ENCODE data around the gene SEC31A.

The SEC31A gene

GRCh38 chr4:82900066-82900410, 9.1 kb upstream of the SEC31A start:
- TF ChIP-seq CTCF (conservative IDR thresholded peaks at IDR 0.05), result no peak
- peak overlapping the region; percentile 91 for H3K27ac ChIP-seq

GRCh38 chr4:82899374-82900065, 8.6 kb upstream of the SEC31A start:
- H3K27ac ChIP-seq, result peak overlapping the region; percentile 91
- no peak for TF ChIP-seq CTCF (conservative IDR thresholded peaks at IDR 0.05)

GRCh38 chr4:82898322-82899243, 7.6 kb upstream of the SEC31A start:
- TF ChIP-seq CTCF (conservative IDR thresholded peaks at IDR 0.05), result peak; percentile 83
- peak overlapping the region; percentile 91 for H3K27ac ChIP-seq

- TF ChIP-seq CTCF (conservative IDR thresholded peaks at IDR 0.05), result no peak
- H3K27ac ChIP-seq, result no peak overlapping the region
These were observed 5.8 kb upstream of the SEC31A start for GRCh38 chr4:82896755-82897154.

GRCh38 chr4:82893942-82894341, 3.0 kb upstream of the SEC31A start:
- H3K27ac ChIP-seq, result no peak overlapping the region
- TF ChIP-seq CTCF (conservative IDR thresholded peaks at IDR 0.05), result no peak

GRCh38 chr4:82892467-82892802, 1.5 kb upstream of the SEC31A start:
- peak overlapping the region; percentile 98 for H3K27ac ChIP-seq

More at GRCh38 chr4:82892467-82892802, 1.5 kb upstream of the SEC31A start:
- TF ChIP-seq CTCF (conservative IDR thresholded peaks at IDR 0.05), result no peak
